GM19240 (cell line): Measurements from ENCODE around the gene RILP.

Experiments used
- DNase-seq: peaks from one replicate; pipeline ENCODE4 v3.0.0; 2011; ENCODE audit warnings: low spot score; ENCODE audit not compliant: insufficient read length

RILP gene

DNA sequence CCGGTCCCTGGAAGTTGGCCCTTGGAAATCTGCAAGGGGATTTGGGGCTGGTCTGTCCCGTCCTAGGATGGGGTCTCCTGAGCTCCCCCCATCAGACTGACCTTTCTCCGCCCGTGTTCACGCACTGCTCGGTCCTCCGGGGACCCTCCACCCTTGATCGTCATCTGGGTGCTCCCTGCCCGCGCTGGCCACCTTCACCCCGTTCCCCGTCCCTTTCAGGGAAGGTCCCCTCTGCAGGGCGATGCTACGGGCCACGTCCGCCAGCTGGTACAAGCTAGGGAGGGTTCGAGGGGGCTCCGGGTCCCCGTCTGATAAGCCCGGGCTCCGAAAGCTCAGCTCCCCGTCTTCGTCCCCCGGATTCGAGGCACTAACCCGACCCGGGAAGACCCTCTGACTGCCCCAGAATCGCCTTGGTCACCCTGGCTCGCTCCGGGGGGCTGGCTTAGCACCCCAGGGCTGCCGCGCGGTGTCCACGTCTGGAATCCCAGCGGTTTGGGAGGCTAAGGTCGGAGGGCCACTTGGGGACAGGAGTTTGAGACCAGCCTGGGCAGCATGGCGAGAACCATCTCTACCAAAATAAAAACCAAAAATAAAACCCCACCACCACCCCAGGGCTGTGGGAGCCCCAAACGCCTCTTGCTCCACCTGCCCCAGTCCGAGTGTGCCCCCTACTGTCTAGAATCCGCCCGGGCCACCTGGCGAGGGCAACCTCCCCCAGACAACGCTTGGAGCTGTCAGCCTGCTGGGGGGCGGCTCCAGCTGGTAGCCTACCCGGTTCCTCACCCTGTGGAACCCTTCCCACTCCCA is 20.0 kb downstream of the RILP start:
- DNase-seq, result peak; percentile 67

DNA sequence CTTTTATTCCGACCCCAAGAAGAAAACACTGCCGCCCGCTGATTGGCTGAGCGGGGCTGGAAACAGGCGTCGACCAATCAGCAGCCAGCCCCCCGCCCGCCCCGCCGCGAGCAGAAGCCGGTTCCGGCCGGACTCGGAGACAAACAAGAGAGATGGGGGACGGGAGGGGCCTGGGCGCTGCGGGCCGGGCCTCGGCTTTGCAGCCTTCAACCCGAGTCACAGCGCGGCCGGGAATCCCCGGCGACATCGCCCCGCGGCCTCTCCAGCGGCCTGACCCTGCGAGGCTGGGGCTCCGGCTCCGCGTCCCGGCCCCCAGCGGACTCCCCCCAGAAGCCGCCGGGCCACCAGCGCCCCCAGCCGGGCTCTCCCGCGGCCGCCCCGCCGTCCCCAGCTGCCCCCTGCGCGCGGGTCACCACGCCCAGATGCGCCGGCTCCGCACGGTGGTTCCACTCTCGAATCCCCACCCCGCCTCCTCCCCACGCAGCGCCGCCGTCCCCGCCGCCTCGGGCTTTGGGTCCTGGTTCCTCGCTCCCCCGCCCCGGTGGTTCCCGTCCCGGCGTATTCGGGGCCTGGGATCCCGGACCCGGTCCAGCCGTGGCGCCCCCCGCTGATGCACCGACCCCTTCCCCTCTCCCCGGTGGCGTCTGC is 20.7 kb downstream of the RILP start:
- peak; percentile 95 for DNase-seq

DNA sequence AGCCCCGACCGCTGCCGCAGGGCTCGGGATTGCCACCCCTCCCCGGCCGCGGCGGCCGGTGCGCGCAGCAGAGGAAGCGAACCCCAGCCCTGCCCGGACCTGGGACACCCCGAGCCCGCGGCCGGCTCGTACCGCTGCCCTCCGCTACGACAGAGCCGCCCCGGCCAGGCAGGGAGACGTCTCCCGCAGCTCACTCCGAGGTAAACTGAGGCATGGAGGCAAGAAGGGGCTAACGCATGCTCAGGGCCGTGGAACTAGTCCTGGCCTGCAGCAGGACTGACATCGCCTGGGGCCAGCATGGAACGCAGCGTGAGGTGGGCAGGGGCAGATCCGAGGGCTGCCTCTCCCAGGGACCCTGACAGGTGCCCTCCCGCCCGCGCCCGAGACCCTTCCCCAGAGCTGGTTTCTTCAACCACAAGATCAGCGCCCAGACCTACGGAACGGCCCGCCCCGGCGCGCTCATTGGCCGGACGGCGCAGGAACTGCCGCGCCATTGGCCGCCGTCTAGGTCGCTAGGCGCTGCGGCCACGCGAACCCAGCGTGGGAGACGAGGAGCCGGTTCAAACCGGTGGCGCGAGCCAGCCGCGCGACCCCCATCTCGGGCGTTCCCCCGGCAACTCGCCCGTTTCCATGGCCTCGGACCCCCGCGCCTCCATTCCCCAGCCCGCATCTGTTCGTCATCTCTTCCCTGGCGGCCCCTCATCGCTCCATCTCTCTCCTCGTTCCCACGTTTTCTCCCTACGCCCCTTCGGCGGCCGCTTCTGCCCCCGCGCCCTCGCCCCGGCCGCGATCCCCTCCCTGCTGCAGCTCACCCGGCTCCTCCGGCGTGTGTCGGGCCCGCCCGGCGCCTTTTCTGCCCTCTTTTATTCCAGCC is 21.4 kb downstream of the RILP start, which contains the start of gene SLC43A2:
Gene SLC43A2, minus strand, starts transcription at position 853 of the 874 bp plus-strand sequence. CDS start 960 bp downstream, outside the sequence.
- DNase-seq, result peak; percentile 91

DNA sequence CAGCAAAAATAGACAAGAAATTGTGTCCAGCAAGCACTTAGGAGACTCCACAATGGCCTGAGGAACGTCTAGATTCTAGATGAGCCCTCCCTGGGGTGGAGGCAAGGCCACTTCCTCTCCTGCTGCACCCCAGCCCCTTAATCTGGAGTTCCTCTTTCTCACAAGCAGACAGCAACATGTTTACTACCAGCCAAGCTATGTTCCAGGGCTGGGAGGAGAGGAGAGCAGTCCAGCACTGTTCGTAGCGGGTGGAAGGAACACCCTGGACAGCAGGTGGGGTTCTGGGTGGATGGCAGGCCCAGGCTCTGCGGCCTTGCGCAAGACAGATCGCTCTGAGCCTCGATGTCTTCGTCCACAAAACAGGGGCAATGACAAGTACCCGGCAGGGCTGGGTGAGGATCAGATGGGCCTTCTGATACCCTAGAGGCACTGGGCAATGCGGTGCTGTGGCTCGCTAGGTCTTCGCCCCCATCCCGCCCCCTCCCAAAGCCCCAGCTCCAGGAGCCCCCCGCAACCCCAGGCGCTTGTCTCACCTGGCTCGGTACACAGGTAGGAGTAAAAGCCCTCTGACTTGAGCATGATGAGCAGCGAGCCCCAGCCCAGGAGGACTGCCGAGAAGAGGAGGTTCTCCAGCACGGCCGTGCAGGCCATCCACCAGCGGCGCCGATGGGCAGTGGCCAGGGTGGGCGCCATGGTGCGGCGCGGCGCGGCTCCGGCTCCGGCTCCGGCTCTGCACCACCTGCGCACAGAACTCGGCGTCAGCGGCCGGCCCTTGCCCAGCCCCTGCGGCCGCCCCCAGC is 22.3 kb downstream of the RILP start:
- no peak for DNase-seq

DNA sequence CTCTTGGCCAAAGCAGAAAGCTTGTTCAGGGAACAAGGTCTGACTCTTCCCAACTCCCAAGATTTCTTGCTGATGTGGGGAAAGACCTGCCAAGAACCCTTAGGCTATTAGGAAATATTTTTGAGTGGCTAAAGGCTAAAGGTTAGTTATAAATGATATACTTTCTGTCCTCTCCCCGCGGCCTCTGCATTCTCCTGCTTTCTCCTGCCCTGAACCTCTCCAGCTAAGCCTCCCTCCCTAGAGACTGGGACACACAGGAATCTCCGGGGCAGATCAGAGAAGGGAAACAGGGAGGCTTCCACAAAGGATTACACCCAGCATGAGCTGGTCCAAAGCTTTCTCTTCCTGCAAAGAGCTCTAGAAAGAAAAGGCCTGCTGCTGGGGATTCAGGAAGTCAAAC is 23.3 kb downstream of the RILP start:
- DNase-seq, result no peak

DNA sequence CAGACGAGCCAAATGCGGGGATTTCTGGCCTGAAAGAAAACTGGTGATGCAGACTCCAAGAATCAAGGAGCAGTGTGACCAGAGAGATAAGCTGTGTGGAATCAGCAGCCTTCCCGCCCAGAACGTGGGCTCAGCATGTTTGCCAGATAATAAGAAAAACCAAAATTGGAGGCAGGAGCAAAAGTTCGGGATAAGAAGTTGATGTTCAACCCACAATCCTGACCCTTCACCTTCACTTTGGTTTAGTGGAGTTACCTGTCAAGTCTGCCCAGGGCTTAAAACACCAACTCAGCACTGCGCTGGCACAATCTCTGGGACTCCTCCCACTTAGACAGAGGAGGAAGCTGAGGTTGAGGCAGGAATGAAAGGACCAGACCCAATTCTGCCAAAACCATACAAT is 24.1 kb downstream of the RILP start:
- no peak for DNase-seq

DNA sequence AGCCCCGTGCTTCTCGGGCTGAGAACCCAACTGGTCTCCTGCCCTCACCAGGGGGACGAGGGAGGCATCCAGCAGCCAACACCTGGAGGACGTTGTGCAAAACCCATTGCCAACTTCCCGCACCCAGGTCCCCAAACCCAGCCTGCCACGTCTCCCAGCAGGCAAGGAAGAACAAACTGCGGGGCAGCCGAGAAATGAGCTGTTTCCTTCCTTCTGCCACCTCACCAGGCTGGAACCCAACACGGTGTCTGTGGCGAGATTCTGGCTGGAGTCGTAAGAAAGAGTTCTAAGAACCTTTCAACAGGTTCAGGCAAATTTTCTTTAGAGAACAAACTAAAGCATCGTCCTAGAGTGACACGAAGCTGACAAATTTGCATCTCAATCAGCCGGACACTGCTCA is 24.6 kb downstream of the RILP start:
- DNase-seq, result no peak

DNA sequence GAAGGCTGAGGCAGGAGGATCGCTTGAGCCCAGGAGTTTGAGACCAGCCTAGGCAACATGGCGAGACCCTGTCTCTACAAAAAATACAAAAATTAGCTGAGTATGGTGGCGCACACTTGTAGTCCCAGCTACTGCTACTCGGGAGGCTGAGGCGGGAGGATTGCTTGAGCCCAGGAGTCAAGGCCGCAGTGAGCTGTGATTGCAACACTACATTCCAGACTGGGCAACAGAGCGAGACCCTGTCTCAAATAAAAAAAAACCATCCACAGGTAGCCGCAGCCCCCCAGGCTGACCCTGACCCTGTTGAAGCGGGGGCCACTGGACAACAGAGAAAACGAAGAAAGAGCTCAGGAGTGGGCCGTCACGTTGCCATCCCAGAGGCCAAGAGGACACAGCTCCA is 25.0 kb downstream of the RILP start:
- DNase-seq, result no peak

DNA sequence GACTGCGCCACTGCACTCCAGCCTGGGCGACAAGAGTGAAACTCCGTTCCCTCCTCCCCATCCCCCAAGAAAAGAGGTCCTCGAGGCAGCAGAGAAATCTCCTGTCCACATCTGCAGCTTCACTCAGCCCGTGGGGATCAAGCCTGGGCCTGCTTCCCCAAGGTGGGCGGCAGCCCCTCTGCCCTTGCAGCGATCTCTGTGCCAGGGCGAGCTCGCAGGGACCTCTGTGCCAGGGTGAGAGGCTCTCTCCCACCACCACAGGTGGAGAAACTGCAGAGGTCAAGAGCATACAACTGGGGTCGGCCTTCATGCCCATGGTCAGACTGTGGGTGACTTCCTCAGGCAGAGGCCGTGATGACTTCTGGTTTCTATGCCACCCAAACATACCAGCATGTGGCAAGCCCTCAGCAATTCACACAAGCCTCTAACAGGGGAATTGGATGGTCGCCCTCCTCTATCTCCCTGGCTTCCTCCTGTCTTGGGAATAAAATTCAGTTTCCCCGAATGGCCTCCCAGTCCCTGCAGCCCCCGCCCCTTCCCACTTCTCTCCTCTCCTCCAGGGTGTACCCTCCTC is 26.5 kb downstream of the RILP start:
- no peak for DNase-seq

DNA sequence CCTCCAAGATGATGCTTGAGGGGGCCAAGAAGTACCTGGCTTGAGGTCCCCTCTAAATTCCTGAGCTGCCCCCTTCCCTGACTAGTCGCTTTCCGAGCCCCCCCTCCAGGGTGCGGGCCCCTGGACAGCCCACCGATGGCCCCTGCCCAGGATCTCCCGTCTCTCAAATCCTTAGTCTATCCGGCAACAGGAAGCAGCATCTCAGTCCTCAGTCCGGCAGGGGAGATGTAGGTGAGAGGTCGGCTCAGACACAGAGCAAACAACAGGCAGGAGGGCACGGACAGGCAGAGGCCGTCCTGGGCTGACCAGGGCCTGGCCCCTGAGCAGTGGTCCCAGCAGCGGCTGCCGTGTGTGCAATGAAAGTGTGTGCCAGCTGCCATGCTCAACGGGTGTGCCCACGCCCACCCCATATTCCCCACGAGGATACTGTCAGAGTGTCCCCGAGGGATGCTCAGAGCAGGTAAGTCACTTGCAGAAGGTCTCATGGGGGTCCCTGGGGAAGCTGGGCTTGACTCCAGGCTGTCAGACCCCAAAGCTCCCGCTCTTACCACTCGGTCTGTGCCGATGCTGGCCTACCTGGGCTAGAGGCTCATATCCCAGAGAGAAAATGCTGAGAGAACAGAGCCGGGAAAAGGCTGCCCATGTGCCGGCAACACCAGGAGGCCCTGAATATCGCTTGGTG is 28.3 kb downstream of the RILP start:
- DNase-seq, result no peak

DNA sequence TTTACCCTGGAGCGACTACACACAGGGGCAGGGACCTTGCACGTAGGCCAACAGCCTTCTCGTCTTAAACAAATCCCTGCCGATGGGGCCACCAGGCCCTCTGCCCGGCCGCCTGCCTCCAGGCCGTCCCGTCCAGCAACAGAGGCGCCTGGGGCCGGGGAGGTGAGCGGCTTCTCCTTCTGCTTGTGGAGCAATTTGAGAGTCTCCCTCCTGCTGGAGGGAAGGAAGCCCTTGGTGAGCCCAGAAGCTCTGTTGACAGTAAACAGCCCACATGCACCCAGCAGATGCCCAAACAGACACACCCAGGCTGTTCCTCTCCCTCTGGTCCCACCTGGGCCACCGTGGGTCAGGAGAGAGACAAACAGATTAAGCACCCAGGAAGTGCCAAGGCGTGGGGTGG is 29.2 kb downstream of the RILP start:
- no peak for DNase-seq

DNA sequence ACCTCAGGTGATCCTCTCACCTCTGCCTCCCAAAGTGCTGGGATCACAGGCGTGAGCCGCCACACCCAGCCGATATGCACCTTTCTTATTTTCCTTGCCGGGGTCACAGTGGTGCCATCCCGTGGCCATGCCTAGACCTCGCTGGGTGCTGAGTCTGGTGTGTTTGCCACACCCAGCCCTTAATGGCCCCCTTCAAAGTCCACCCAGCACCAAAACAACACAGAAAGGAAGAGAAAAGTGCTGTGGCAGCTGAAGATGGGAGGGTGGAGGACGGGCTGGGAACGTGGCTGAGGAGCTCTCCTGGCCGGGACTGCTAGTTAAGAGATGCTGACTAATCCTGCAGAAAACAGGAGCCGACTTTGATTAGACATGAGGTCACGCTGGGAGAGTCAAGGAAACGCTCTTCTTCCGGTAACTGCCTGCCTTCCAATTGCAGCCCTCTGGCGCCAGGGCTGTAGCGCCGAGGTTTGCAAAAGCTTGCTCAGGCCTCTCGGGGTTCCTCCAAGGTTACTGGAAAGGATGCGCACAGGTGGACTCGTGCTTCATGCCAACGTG is 32.0 kb downstream of the RILP start:
- no peak for DNase-seq

DNA sequence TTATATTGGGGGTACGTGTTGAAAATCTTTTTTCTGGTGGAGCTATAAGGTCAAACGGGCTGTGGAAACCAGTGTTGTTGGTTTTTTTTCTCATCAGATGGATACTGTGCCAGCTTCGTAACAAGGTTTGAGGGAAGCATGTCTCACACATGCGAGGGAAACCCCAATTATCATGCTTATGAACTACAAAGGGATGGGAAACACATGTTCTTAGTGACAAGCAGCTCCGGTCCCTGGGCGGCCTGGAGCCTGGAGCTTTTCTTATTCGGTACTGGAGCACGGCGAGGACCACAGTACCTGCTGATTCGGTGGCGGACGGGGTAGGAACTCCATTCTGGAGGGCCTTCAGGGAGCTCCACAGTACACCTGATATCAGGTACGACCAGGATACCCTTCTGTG is 33.6 kb downstream of the RILP start:
- DNase-seq, result no peak

DNA sequence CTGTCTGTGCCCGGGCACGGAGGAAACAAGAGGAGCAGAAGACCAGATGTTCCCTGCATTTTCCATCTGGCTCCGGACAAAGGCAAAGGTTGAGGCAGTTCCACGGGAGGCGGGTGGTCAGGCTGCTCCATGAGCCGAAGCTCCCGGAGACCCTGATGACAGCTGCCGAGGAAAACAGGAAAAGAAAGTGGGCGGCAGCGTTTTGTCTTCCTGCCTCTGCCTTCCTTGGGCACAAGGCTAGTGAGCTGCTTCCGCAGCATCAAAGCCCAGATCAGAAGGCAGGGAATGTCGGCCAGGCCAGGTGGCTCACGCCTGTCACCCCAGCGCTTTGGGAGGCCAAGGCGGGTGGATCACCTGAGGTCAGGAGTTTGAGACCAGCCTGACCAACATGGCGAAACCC is 37.3 kb downstream of the RILP start:
- DNase-seq, result no peak

DNA sequence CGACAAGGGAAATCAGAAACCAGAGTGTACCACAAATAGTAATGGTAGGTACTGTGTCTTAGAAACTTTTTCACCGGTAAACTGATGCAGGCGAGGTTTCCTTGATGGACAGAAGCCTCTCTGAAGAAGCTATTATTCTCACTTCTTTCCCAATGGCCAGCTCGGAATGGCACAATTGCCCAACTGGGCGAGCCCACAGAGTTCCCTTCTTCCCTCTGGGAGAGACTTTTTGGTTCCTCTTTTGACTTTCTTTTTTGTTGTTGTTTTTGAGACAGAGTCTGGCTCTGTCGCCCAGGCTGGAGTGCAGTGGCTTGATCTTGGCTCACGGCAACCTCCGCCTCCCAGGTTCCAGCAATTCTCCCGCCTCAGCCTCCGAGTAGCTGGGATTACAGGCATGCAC is 38.0 kb downstream of the RILP start:
- no peak for DNase-seq

DNA sequence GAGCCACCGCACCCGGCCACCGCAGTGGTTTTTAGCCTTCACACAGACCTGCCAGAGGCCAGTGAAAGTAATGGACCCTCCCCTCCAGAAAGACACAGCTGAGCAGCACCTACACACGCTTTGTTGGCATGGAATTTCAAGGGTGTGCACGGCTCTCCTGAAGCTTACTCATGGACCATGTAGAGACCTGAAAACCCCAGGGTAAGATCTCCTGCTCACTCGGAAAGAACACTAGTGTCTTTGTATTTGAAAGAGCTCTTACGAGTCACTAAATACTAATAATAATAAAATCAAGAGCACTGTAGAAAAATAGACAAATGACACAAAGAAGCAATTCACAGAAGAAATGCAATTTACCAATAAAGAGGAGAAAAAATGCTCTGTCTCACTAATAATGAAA is 41.0 kb downstream of the RILP start:
- DNase-seq, result no peak

DNA sequence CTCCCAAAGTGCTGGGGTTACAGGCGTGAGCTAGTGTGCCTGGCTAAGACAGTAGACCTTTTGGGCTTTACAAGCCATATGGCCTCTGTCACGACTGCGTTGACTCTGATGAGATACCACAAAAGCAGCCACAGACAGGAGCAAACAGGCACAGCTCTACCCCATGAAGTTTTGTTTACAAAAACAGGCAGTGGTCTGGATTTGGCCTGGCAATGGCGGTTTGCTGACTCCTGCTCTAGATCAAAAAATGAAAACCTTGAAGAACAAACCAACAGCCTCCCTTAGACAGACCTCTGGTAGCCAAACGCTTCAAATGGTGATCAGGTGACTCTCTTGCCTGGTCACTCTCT is 41.7 kb downstream of the RILP start:
- no peak for DNase-seq

DNA sequence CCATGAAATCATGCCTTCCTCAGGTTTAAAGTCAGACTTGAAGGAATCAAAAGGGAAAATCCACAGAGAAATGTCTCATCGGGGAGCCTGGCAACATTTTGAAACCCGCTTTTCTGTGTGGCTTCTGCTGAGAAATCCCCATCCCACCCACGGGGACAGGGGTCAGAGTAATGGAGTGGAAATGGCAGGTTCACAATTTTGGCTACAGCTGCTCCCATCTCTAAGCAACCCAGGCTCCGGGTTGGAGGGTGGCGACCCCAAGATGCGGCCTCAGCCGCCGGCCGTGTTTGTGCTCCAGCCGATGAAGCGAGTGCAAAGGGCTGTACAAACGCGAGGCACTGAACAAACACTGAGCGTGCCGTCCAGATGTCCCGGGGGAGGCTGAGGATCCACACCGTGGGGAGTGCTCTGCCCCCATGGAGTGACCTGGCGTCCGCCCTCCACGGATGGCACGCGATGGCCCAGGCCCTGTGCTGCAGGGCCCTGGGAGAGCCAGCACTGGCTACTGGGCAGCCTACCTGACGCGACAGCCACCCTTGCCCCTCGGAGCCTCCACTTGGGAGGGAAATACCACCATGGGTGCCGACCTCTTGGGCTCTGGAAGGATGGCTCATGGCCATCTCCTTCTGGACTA is 43.2 kb downstream of the RILP start:
- DNase-seq, result no peak

DNA sequence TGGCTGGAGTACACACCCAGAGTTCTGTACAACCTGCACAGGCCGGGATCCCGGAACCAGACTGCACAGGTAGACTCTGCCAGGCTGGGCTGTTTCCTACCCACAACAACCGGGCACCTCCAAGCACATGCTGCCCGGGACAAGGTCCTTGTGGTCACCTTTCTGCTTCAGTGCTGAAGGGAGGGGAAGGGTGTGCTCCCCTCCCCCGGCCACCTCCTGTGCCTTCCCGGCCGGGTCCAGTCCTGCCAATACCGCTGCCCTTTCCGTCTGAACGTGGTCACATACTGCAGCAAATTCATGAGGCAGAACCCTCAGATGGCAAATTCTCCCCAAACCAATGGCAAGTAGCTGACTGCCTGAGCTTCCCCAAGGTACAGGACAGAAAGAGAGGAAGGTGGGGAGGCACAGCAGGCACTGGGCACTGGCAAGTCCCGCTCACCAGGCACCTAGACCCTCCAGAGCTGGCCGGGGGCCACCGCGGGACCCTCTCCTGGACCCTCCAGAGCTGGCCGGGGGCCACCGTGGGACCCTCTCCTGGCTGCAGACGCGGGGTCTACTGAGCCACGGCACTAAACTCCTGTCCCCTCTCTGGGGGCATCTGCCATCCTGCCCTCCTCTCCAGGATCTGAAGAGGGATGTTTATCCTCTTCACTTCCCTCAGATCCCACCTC is 43.9 kb downstream of the RILP start:
- no peak for DNase-seq
